Activated naive CD4-positive, alpha-beta T cell treated with anti-CD3 and anti-CD28 coated beads, Interleukin-2, amount 50 U/mL, for 16 hours (primary cell): ENCODE measurements around the gene ZNF853.
"Not testable (repeated sequence)": the region's sequence is repeated elsewhere in the genome, so short reads cannot be mapped to it uniquely, and the experiment has no call there.

ENCODE experiments used
- DNase-seq: peaks from one replicate; pipeline ENCODE4 v3.0.0-alpha.2; 2020

Gene ZNF853

DNA sequence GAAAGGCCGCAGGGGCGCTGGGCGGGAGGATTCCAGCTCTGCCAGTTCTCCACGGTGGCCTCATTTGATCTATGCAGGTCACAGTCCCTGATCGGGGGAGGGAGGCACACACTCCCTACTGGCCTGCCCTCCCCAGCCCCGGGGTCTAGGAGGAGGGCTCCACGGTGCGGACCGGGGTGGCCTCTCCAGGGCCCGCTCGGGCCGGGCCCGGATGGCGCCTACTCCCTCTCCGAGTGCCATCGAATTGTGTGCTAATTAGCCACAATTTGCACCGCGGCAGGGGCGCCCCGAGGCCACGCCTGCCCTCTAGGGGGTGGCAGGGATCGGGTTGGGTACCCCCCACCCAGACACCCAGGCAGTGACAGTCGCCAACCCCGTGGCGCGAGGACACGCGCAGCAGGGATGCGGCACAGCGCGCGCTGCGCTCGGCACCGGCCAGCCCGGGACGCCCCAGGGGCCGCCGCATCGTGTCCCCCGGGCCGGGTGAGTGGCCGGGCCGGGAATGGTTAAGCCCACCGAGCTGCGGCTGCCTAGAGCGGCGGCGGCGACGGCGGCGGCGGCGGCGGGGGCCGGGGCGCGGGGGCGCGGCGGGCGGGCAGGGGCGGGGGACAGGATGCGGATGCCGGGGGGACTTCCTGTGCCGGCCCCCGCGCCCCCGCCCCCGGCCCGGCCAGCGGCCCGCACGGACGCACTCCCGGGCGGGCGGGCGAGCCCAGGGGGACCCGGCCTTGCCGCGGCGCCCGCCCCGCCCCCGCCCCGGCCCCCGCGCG is at the start of gene ZNF853:
Gene ZNF853 (plus strand): TSS at position 658 of the 770 bp plus-strand sequence. CDS start 565 bp downstream, outside the sequence.
- peak; percentile 29 for DNase-seq

DNA sequence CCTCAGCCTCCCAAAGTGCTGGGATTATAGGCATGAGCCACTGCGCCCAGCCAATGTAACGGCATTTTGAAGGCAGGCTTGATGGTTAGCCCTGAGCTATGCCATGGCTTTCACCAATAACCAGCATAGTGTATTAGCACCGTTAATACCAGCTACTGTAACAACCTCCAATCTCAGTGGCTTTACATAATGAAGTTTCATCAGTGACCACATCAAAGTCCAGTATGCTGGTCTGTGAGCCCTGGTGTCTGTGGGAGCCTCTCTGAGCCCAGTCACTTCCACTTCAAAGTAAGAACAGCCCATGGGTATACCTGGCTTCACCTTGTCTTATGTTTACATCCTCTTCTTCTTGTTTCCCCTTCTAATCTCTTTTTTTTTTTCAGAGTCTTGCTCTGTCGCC is 49.8 kb upstream of the ZNF853 start:
- no peak for DNase-seq

DNA sequence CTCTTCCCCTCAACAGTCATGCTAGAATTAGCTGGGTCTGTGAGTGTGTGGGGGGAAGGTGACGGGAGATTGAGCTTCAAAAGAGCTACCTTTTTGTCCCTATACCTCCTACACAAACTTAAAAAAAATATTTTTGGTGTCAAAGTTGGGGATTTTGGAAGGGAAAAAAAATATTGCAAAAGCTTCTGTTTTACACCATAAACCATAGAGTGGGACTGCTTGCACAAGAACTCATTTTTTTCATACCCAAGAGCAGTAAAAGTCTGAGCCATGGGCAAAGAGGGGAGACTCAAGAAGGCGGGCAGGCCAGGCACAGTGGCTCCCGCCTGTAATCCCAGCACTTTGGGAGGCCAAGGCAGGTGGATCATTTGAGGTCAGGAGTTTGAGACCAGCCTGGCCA is 47.5 kb upstream of the ZNF853 start:
- no peak for DNase-seq

DNA sequence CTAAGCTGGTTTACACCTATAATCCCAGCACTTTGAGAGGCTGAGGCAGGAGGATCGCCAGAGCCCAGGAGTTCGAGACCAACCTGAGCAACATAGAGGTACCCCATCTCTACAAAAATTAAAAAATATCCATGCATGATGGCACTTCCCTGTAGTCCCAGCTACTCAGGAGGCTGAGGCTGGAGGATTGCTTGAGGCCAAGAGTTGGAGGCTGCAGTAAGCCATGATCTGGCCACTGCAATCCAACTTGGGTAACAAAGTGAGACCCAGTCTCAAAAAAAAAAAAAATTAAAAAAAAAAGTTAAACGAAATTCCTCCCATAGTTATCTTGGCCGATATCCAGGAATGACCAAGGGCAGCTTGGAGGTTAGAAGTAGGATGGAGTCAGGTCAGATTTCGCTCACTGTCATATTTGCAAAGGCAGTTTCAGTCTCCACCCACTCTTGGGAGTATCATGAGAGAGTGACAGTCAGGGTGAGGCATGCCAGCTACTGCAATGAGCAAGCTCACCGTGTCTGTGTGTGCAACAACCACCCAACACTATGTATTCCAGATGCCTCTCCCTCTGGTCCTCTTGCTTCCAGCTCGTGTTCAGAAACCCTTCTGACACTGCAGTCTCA is 44.1 kb upstream of the ZNF853 start:
- DNase-seq, result no peak

DNA sequence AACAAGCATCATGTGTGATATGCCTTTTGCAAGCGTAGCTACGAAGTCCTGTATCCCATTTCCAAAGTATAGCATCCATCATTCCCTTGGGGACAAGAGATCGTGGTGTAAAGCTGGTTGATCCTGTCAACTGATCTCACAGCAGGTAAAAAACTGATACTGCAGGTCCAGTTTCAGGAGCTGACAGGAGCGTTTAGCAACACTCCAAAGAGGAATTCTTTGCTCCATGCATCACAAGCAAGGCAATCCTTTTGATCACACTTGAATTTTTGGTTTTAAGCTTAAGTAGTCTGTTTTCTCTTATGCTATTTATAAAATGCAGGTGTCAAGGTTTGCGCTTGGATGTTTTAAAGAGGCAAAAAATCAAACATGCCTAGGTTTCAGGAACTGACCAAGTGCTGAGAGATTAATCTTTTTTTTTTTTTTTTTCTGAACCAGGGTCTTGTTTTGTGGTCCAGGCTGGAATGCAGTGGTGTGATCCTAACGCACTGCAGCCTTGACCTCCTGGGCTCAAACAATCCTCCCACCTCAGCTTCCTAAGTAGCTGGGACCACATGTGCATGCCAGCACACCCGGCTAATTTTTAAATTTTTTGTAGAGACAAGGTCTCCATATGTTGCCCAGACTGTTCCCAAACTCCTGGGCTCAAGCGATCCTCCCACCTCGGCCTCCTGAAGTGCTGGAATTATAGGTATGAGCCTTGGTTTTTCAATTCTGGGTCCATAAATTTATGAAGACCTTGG is 40.0 kb upstream of the ZNF853 start:
- DNase-seq, result no peak

DNA sequence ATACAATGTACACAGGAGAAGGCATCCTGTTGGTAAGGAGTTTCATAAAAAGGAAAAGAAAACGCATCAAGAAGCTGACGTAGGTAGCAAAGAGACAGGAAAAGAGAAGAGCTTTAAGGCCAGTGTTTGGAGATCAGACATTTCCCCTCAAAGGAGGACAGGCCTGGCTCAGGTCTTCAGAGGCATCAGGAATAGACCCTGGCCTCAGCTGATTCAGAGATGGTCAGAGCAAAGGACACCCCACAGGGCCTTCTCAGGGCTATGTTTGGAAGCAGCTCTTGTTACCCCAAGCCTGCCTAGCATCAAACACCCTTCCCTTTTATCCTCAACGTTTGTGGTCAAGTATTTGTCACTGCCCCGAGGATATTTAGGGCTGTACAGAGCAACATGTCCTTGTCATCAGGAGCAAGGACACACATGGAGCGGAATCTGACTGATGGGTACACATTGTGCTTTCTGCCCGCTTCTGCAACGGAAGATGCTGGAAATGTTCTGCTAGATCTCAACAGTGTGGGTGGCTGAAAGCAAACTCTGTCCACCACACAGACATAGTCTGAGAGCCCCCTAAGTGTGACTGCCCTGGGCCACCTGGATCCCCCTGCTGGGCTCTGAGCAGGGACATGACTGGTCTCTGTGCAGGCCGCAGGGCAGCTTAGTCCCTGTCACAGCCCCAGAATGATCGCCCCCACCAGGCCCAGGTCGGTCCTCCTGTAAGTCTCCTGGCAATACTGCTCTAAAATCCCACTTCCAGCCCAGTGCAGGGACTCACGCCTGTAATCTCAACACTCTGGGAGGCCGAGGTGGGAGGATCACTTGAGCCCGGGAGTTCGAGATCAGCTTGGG is 39.2 kb upstream of the ZNF853 start:
- DNase-seq, result no peak

DNA sequence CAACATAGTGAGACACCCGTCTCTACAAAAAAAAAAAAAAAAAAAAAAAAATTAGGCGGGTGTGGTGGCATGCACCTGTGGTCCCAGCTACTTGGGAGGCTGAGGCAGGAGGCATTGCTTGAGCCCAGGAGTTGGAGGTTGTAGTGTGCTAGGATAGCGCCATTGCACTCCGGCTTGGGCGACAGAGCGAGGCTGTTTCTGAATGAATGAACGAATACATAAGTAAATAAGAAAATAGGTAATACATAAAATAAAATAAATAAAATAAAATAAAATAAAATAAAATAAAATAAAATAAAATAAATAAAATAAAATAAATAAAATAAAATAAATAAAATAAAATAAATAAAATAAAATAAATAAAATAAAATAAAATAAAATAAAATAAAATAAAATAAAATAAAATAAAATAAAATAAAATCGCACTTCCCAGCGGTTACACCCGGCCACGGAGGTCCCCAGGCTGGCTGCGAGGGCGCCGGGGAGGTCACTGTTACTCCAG is 38.5 kb upstream of the ZNF853 start:
- DNase-seq, result not testable (repeated sequence)

DNA sequence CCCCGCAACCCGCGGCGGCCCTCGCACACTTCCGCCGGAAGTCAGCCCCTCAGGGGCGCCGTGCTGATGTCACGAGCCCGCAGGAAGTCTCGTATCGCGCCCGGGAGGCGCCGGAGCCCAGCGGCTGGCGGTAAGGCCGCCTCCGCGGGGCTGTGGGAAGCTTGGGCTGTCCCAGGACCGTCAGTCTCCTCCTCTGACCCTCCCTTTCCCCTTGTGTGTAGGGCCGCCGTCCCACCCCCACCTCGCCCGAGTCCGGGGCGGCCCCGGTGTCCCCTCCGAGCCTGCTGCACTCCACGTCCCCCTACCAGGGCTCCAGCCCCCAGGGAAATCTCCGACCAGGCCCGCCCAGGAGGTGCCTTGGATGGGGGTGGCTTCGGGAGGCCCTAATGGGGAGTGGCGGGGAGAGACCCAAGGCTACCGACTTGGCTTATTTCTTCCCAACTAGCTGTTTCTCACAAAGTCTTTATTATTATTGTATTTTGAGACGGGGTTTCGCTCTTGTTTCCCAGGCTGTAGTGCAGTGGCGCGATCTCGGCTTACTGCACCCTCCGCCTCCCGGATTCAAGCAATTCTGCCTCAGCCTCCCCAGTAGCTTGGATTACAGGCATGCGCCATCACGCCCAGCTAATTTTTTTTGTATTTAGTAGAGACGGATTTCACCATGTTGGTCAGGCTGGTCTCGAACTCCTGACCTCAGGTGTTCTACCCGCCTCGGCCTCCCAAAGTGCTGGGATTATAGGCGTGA is 37.9 kb upstream of the ZNF853 start, which contains the start of gene ZDHHC4:
Gene ZDHHC4 (plus strand): TSS at position 86 of the 745 bp plus-strand sequence. CDS start 3,108 bp downstream, outside the sequence.
- DNase-seq, result peak; percentile 88

DNA sequence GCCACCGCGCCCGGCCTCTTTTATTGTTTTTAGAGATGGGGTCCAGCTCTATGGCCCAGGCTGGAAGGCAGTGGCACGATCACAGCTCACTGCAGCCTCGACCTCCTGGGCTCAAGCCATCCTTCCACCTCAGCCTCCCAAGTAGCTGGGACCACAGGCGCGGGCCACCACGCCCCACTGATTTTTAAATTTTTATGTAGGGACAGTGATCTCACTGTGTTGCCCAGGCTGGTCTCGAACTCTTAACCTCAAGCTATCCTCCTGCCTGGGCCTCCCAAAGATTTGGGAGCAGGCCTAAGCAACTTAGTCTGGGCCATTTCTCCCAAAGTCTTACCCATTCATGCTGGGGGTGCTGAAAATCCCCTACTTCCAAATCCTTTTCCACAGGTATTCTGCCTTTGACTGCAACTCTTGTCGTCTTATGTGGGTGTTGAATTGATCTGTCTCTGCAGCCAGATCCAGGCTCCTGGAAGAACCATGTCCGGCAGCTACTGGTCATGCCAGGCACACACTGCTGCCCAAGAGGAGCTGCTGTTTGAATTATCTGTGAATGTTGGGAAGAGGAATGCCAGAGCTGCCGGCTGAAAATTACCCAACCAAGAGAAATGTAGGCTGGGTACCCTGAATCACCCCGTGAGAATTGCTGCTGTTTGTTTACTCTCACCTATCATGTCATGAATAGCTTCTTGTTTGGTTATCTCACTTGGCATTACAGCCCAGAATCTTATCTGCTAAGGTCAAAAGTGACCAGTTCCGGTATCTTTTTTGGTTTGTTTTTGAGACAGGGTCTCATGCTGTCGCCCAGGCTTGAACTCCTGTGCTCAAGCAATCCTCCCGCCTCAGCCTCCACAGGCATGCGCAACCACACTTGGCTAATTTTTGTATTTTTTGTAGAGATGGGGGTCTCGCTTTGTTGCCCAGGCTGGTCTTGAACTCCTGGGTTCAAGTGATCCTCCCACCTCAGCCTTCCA is 37.0 kb upstream of the ZNF853 start:
- no peak for DNase-seq

DNA sequence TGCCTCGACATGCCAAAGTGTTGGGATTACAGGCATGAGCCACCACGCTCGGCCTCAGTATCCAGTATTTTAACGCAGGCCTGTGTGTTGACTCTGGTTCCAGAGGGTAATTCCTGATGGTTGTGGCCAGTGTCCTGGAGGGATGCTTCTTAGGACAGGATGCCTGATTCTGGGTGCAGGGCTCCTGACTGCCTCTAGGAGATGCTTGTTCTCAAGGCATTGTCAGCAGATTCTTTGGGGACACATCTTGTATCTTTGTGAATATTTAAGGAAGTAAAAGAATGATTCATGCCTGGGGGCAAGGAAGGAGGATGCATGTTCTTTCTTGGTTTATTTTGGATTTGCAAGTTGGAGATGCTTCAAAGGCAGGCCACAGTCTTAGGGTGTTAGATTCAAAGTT is 36.0 kb upstream of the ZNF853 start:
- DNase-seq, result no peak

DNA sequence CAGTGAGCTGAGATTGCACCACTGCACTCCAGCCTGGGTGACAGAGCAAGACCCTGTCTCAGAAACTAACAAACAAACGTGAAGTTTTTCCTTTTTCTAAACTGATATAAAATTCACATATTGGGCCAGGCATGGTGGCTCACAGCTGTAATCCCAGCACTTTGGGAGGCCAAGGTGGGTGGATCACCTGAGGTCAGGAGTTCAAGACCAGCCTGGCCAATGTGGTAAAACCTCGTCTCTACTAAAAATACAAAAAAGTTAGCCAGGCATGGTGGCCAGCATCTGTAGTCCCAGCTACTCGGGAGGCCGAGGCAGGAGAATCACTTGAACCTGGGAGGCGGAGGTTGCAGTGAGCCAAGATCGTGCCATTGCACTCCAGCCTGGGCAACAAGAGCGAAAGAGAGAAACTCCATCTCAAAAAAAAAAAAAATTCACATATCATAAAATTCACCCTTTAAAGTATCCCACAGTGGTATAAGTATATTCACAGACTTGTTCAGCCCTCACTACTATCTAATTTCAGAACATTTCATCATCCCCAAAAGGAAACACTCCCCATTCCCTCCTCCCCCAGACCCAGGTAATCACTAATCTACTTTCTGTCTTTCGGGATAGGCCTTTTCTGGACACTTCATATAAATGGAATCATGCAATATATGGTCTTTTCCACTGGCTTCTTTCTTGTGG is 29.5 kb upstream of the ZNF853 start:
- DNase-seq, result not testable (repeated sequence)

DNA sequence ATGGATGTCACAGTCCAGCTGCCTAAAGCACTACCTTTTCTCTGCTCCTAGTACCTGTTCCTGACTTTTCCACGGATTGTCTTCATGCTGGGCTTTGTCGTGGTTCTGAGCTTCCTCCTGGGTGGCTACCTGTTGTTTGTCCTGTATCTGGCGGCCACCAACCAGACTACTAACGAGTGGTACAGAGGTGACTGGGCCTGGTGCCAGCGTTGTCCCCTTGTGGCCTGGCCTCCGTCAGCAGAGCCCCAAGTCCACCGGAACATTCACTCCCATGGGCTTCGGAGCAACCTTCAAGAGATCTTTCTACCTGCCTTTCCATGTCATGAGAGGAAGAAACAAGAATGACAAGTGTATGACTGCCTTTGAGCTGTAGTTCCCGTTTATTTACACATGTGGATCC is 26.8 kb upstream of the ZNF853 start:
- no peak for DNase-seq

DNA sequence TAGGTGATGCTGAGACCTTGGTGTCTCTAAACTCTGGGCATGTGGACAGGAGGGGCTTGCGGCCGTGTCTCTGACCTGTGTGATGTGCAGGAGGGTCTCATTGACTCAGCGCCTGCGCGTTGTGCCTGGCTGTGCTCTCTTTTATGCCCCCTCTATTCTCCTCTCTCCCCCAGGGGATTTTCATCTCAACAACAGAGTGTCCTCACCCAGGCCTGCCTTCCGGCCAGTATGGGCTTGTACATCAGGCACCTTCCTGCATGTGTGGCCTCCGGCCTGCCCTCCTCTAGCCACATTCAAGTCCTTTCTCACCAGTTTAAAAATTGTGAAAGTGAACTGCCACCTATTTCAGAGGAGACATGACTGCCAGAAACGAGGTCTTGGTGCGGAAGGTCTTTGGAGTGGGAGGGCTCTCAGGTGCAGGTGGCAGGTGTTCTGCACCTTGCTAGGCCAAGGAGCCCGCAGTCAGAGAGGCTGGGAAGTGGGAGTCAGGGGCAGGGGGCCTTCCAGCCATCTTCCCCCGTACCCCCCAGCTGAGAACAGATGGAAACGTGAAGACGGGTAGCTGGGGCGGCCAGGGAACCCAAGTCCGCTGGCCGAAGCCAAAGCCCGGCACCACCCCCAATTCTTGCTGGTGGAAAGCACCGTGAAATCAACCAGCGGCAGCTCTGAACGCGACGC is 26.1 kb upstream of the ZNF853 start:
- no peak for DNase-seq

DNA sequence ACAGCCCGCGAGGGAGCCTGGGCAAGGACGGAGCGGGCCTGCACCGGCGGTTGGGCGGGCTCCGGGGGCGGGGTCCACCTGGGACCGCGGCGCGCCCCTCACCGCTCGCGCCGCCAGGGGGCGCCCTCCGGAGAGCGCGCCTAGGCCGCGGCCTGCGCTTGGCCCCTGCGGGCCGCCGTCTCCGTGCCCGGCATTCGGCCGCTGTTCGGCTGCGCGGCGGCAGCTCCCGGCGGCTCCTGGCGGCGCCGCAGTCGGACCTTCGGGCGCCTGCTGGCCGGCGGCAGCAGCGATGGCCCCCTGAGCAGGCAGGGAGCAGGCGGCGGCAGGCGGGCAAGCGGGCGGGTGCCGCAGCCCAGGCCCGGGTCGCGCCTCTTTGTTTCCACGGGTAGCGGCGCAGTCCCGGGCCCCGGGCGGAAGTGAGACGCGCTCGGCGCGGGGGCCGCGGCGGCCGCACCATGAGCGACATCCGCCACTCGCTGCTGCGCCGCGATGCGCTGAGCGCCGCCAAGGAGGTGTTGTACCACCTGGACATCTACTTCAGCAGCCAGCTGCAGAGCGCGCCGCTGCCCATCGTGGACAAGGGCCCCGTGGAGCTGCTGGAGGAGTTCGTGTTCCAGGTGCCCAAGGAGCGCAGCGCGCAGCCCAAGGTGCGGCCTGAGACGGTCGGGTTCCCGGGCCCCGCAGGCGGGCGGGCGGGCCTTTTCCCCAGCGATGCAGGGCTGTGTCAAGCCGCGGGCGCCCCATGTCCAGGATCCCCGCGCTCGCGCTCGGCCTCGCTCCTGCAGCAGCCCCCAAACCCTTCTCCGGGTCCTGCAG is 25.4 kb upstream of the ZNF853 start, which contains the start of gene INTS15:
Gene INTS15 (plus strand): TSS at position 193 of the 816 bp plus-strand sequence. CDS start 263 bp downstream, at position 456.
- DNase-seq, result peak; percentile 83

DNA sequence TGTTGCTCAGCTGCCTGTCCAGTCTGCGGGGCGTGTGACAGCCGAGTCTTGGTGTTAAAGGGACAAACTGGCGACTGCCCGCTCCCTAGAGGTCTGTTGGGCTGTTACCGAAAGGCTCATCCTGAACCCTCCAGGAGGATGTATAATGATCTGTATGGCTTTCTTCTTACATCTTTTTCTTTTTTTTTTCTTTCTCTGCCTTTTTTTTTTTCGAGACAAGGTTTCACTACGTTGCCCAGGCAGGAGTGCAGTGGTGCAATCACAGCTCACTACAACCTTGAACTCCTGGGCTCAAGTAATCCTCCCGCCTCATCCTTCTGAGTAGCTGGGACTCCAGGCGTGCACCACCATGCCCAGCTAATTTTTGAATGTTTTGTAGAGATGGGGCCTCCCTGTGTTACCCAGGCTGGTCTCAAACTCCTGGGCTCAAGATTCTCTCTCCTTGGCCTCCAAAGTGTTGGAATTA is 24.7 kb upstream of the ZNF853 start:
- DNase-seq, result no peak

DNA sequence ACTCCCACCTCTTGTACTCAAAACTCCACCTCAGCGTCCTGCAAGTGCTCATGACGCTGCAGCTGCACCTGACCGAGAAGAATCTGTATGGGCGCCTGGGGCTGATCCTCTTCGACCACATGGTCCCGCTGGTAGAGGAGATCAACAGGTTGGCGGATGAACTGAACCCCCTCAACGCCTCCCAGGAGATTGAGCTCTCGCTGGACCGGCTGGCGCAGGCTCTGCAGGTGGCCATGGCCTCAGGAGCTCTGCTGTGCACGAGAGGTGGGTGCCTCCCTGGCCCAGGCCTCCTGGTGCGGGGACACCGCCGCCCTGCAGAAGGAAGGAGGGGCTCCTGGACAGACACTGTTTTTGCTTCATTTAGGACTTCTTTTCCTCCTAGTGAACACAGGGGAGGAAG is 15.3 kb upstream of the ZNF853 start:
- DNase-seq, result no peak

DNA sequence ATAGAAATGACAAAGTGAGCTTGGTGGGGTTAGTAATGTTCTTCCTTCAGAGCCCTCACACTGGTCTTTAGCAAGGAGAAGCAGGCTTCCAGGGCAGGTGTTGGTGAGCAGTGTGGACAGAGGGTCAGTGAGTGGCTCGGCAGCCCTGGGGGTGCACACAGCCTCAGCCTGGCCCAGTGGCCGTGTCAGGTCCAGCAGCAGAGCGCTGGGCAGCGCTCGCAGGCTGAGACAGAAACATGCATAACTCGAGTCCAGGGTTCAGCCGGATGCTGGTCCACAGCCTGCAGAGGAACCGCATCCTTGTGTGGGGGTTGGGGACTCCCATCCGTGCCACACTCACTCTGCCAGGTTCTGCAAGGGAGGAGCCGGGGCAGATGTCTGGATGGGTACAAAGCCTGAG is 11.0 kb upstream of the ZNF853 start:
- DNase-seq, result no peak
